Measurements from ENCODE around the gene ZNF746.

The ZNF746 gene

GRCh38 chr7:149479568-149479967 is 18.0 kb downstream of the ZNF746 start:
- H3K14ac ChIP-seq (ENCODE audit: low read length): no peak overlapping the region
- H3K4me2 ChIP-seq (ENCODE audit: insufficient read depth, low read length, poor library complexity, severe bottlenecking): no peak overlapping the region
- no peak overlapping the region for H2BK12ac ChIP-seq (ENCODE audit: low read length)
- no peak overlapping the region for H2BK15ac ChIP-seq (ENCODE audit: low read length)
- H2AFZ ChIP-seq (ENCODE audit: low read length): no peak overlapping the region
- no peak overlapping the region for H2AK5ac ChIP-seq (ENCODE audit: low read depth, low read length)
- no peak overlapping the region for H4K91ac ChIP-seq (ENCODE audit: low read depth, low read length, poor library complexity)
- no peak overlapping the region for H3K18ac ChIP-seq (ENCODE audit: low read length)
- DNase-seq (ENCODE audit: low spot score): no peak
- no peak overlapping the region for H3K4me3 ChIP-seq (ENCODE audit: low read length in 2 of 2)
- H3K9ac ChIP-seq (ENCODE audit: low read depth, low read length, poor library complexity): no peak overlapping the region
- WGBS, 2 donors (ENCODE audit: extremely low coverage in 2 of 2, insufficient read length in 2 of 2, insufficient replicate concordance in 1 of 2): no CpG with 5 or more reads among the region's 1 CpG
- peaks cover 8% of the 10 kb centered on the region for H3K79me1 ChIP-seq (ENCODE audit: low read depth, low read length)
- H3K9me3 ChIP-seq (replicated peaks in 1 of 2; ENCODE audit: control insufficient read depth in 2 of 2, insufficient read depth in 1 of 2, low read depth in 1 of 2, low read length in 2 of 2): peaks cover 11 to 29% of the 10 kb centered on the region in 2 donors
- no peak overlapping the region for H3K27ac ChIP-seq (replicated peaks; ENCODE audit: low read length)
- H3K36me3 ChIP-seq (replicated peaks in 1 of 2; ENCODE audit: control insufficient read depth in 2 of 2, insufficient read depth in 2 of 2, low read length in 2 of 2): peaks cover 25 to 95% of the 10 kb centered on the region in 2 donors
- H3K27me3 ChIP-seq (ENCODE audit: control insufficient read depth in 3 of 3, insufficient read depth in 3 of 3, low read depth in 1 of 3, low read length in 3 of 3): no peaks in the 10 kb centered on the region
- H2BK120ac ChIP-seq (ENCODE audit: low read depth, low read length): no peak overlapping the region
- no peak overlapping the region for H4K8ac ChIP-seq (ENCODE audit: low read depth, low read length)
- no peaks in the 10 kb centered on the region for H3K4me1 ChIP-seq (ENCODE audit: control insufficient read depth in 2 of 2, insufficient read depth in 1 of 2, low read depth in 1 of 2, low read length in 2 of 2)
- no peak overlapping the region for H3K4ac ChIP-seq (ENCODE audit: low read length)
- H3K23ac ChIP-seq (ENCODE audit: low read depth, low read length, poor library complexity): no peak overlapping the region
- no peak overlapping the region for H2BK5ac ChIP-seq (ENCODE audit: low read length)

- Histone ChIP-seq H4K8ac (ENCODE audit: low read depth, low read length) (no peak overlapping the region), H2BK12ac (ENCODE audit: low read length) (no peak overlapping the region), H3K9me3 (replicated peaks in 1 of 2; ENCODE audit: control insufficient read depth in 2 of 2, insufficient read depth in 1 of 2, low read depth in 1 of 2, low read length in 2 of 2) (peaks cover 11 to 24% of the 10 kb centered on the region in 2 donors), H3K27ac (replicated peaks; ENCODE audit: low read length) (no peak overlapping the region), H4K91ac (ENCODE audit: low read depth, low read length, poor library complexity) (no peak overlapping the region), H2AK5ac (ENCODE audit: low read depth, low read length) (no peak overlapping the region), H2BK15ac (ENCODE audit: low read length) (no peak overlapping the region), H2BK5ac (ENCODE audit: low read length) (no peak overlapping the region), H3K23ac (ENCODE audit: low read depth, low read length, poor library complexity) (no peak overlapping the region), H3K4me3 (ENCODE audit: low read length in 2 of 2) (no peak overlapping the region), H3K18ac (ENCODE audit: low read length) (no peak overlapping the region), H2AFZ (ENCODE audit: low read length) (no peak overlapping the region), H3K9ac (ENCODE audit: low read depth, low read length, poor library complexity) (no peak overlapping the region), H3K27me3 (ENCODE audit: control insufficient read depth in 3 of 3, insufficient read depth in 3 of 3, low read depth in 1 of 3, low read length in 3 of 3) (no peaks in the 10 kb centered on the region), H3K4me2 (ENCODE audit: insufficient read depth, low read length, poor library complexity, severe bottlenecking) (no peak overlapping the region), H2BK120ac (ENCODE audit: low read depth, low read length) (no peak overlapping the region), H3K4me1 (ENCODE audit: control insufficient read depth in 2 of 2, insufficient read depth in 1 of 2, low read depth in 1 of 2, low read length in 2 of 2) (no peaks in the 10 kb centered on the region), H3K79me1 (ENCODE audit: low read depth, low read length) (peaks cover 9% of the 10 kb centered on the region), H3K36me3 (replicated peaks in 1 of 2; ENCODE audit: control insufficient read depth in 2 of 2, insufficient read depth in 2 of 2, low read length in 2 of 2) (peaks cover 30 to 95% of the 10 kb centered on the region in 2 donors), H3K4ac (ENCODE audit: low read length) (no peak overlapping the region), H3K14ac (ENCODE audit: low read length) (no peak overlapping the region)
- DNase-seq (ENCODE audit: low spot score): no peak
- no CpG with 5 or more reads among the region's 1 CpG for WGBS, 2 donors (ENCODE audit: extremely low coverage in 2 of 2, insufficient read length in 2 of 2, insufficient replicate concordance in 1 of 2)
These were observed 18.9 kb downstream of the ZNF746 start for GRCh38 chr7:149478754-149479153.

GRCh38 chr7:149477494-149478443 is 19.8 kb downstream of the ZNF746 start:
- H3K23ac ChIP-seq (ENCODE audit: low read depth, low read length, poor library complexity): no peak overlapping the region
- no peak overlapping the region for H2BK15ac ChIP-seq (ENCODE audit: low read length)
- H3K4me3 ChIP-seq (ENCODE audit: low read length in 2 of 2): no peak overlapping the region
- H4K8ac ChIP-seq (ENCODE audit: low read depth, low read length): no peak overlapping the region
- H2AFZ ChIP-seq (ENCODE audit: low read length): no peak overlapping the region
- no peak overlapping the region for H2AK5ac ChIP-seq (ENCODE audit: low read depth, low read length)
- no peak overlapping the region for H4K91ac ChIP-seq (ENCODE audit: low read depth, low read length, poor library complexity)
- peaks cover 11 to 23% of the 10 kb centered on the region in 2 donors for H3K9me3 ChIP-seq (replicated peaks in 1 of 2; ENCODE audit: control insufficient read depth in 2 of 2, insufficient read depth in 1 of 2, low read depth in 1 of 2, low read length in 2 of 2)
- no peak overlapping the region for H2BK5ac ChIP-seq (ENCODE audit: low read length)
- H3K18ac ChIP-seq (ENCODE audit: low read length): no peak overlapping the region
- H3K4ac ChIP-seq (ENCODE audit: low read length): no peak overlapping the region
- DNase-seq (ENCODE audit: low spot score): no peak
- H3K36me3 ChIP-seq (replicated peaks in 1 of 2; ENCODE audit: control insufficient read depth in 2 of 2, insufficient read depth in 2 of 2, low read length in 2 of 2): peaks cover 40 to 95% of the 10 kb centered on the region in 2 donors
- H3K4me1 ChIP-seq (ENCODE audit: control insufficient read depth in 2 of 2, insufficient read depth in 1 of 2, low read depth in 1 of 2, low read length in 2 of 2): no peaks in the 10 kb centered on the region
- H2BK120ac ChIP-seq (ENCODE audit: low read depth, low read length): no peak overlapping the region
- no peak overlapping the region for H3K14ac ChIP-seq (ENCODE audit: low read length)
- no peak overlapping the region for H3K9ac ChIP-seq (ENCODE audit: low read depth, low read length, poor library complexity)
- H2BK12ac ChIP-seq (ENCODE audit: low read length): no peak overlapping the region
- H3K27me3 ChIP-seq (ENCODE audit: control insufficient read depth in 3 of 3, insufficient read depth in 3 of 3, low read depth in 1 of 3, low read length in 3 of 3): no peaks in the 10 kb centered on the region
- no peak overlapping the region for H3K27ac ChIP-seq (replicated peaks; ENCODE audit: low read length)
- WGBS, 2 donors (ENCODE audit: extremely low coverage in 2 of 2, insufficient read length in 2 of 2, insufficient replicate concordance in 1 of 2): no CpG with 5 or more reads among the region's 18 CpGs
- H3K79me1 ChIP-seq (ENCODE audit: low read depth, low read length): peaks cover 9% of the 10 kb centered on the region
- H3K4me2 ChIP-seq (ENCODE audit: insufficient read depth, low read length, poor library complexity, severe bottlenecking): no peak overlapping the region

DNA sequence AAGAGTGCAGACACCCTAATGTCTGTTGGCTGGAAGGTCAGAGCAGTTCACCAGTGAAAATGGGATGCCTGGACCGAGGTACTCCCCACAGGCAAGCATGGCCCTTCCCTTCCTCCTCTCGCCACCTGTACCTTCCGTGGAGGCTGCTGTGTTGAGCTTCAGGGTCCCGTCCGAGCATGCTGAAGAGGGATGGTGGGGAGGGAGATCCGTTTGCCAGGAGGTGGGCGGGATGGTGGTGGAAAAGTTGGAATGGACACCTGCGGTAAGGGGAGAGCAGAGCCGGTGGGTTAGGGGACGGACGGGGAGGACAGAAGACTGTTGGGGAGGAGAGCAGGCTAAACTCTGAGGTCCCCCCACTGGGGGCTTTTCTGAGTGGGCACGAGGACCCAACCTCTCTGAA is 20.8 kb downstream of the ZNF746 start:
- no peak overlapping the region for H4K8ac ChIP-seq (ENCODE audit: low read depth, low read length)
- H2BK120ac ChIP-seq (ENCODE audit: low read depth, low read length): no peak overlapping the region
- no peak overlapping the region for H3K14ac ChIP-seq (ENCODE audit: low read length)
- no peak overlapping the region for H2BK12ac ChIP-seq (ENCODE audit: low read length)
- H3K4me1 ChIP-seq (ENCODE audit: control insufficient read depth in 2 of 2, insufficient read depth in 1 of 2, low read depth in 1 of 2, low read length in 2 of 2): no peaks in the 10 kb centered on the region
- no peak overlapping the region for H3K18ac ChIP-seq (ENCODE audit: low read length)
- no peak overlapping the region for H4K91ac ChIP-seq (ENCODE audit: low read depth, low read length, poor library complexity)
- WGBS, 2 donors (ENCODE audit: extremely low coverage in 2 of 2, insufficient read length in 2 of 2, insufficient replicate concordance in 1 of 2): no CpG with 5 or more reads among the region's 12 CpGs
- H3K27ac ChIP-seq (replicated peaks; ENCODE audit: low read length): no peak overlapping the region
- no peak overlapping the region for H3K4ac ChIP-seq (ENCODE audit: low read length)
- H3K27me3 ChIP-seq (ENCODE audit: control insufficient read depth in 3 of 3, insufficient read depth in 3 of 3, low read depth in 1 of 3, low read length in 3 of 3): no peaks in the 10 kb centered on the region
- H2AFZ ChIP-seq (ENCODE audit: low read length): no peak overlapping the region
- peaks cover 11 to 23% of the 10 kb centered on the region in 2 donors for H3K9me3 ChIP-seq (replicated peaks in 1 of 2; ENCODE audit: control insufficient read depth in 2 of 2, insufficient read depth in 1 of 2, low read depth in 1 of 2, low read length in 2 of 2)
- no peak overlapping the region for H3K4me3 ChIP-seq (ENCODE audit: low read length in 2 of 2)
- no peak overlapping the region for H3K23ac ChIP-seq (ENCODE audit: low read depth, low read length, poor library complexity)
- DNase-seq (ENCODE audit: low spot score): no peak
- H2BK15ac ChIP-seq (ENCODE audit: low read length): no peak overlapping the region
- no peak overlapping the region for H3K9ac ChIP-seq (ENCODE audit: low read depth, low read length, poor library complexity)
- no peak overlapping the region for H3K4me2 ChIP-seq (ENCODE audit: insufficient read depth, low read length, poor library complexity, severe bottlenecking)
- peaks cover 40 to 97% of the 10 kb centered on the region in 2 donors for H3K36me3 ChIP-seq (replicated peaks in 1 of 2; ENCODE audit: control insufficient read depth in 2 of 2, insufficient read depth in 2 of 2, low read length in 2 of 2)
- H2BK5ac ChIP-seq (ENCODE audit: low read length): no peak overlapping the region
- H3K79me1 ChIP-seq (ENCODE audit: low read depth, low read length): peaks cover 9% of the 10 kb centered on the region
- H2AK5ac ChIP-seq (ENCODE audit: low read depth, low read length): no peak overlapping the region
